ENCODE results near the gene ZNF226.
"Not testable (repeated sequence)": the region's sequence is repeated elsewhere in the genome, so short reads cannot be mapped to it uniquely, and the experiment has no call there.

The ZNF226 gene

GRCh38 chr19:44164673-44165512 lies at the start of gene ZNF226:
Gene ZNF226 (plus strand): TSS chr19:44165100. CDS start chr19:44170081, 4,981 bp downstream.
- Histone ChIP-seq H3K9ac (ENCODE audit: insufficient read length) (peak within 1 kb of the TSS; percentile 82), H3K27ac (peak within 1 kb of the TSS; percentile 57; the same call in 1 of the 2 replicates), H3K4me3 (peak within 1 kb of the TSS; percentile 85), H3K36me3 (ENCODE audit: insufficient read depth, low read length) (peaks cover 34% of the 10 kb centered on the region), H3K9me3 (ENCODE audit: low read depth, low read length) (peaks cover 7% of the 10 kb centered on the region)
- TF ChIP-seq POLR2AphosphoS5 (IDR thresholded peaks at IDR 0.05; ENCODE audit: borderline replicate concordance, low read depth, low read length) (peak; percentile 89), EZH2 (IDR thresholded peaks at IDR 0.05) (no peak), FOXP2 (optimal IDR thresholded peaks at IDR 0.05; ENCODE audit: control extremely low read depth, extremely low read length, insufficient read depth) (no peak)
- peak; percentile 94 for DNase-seq (ENCODE audit: low read depth, low spot score)

GRCh38 chr19:44121162-44121561 lies 43.7 kb upstream of the ZNF226 start:
- H3K4me3 ChIP-seq; H3K27ac ChIP-seq; DNase-seq (ENCODE audit: low read depth, low spot score); H3K9ac ChIP-seq (ENCODE audit: insufficient read length); H3K9me3 ChIP-seq (ENCODE audit: low read depth, low read length): not testable (repeated sequence)
- peaks cover 47% of the 10 kb centered on the region for H3K36me3 ChIP-seq (ENCODE audit: insufficient read depth, low read length)

GRCh38 chr19:44131955-44132354 lies 32.9 kb upstream of the ZNF226 start:
- Histone ChIP-seq H3K27ac (no peak overlapping the region), H3K9me3 (ENCODE audit: low read depth, low read length) (peaks cover 3% of the 10 kb centered on the region; the same call in 1 of the 2 replicates), H3K4me3 (no peak overlapping the region), H3K36me3 (ENCODE audit: insufficient read depth, low read length) (peaks cover 46% of the 10 kb centered on the region), H3K9ac (ENCODE audit: insufficient read length) (no peak overlapping the region)
- no peak for DNase-seq (ENCODE audit: low read depth, low spot score)
- no peak for TF ChIP-seq EZH2 (IDR thresholded peaks at IDR 0.05)
- TF ChIP-seq POLR2AphosphoS5 (IDR thresholded peaks at IDR 0.05; ENCODE audit: borderline replicate concordance, low read depth, low read length), result no peak
- no peak for TF ChIP-seq FOXP2 (optimal IDR thresholded peaks at IDR 0.05; ENCODE audit: control extremely low read depth, extremely low read length, insufficient read depth)

- H3K4me3 ChIP-seq, result peak within 1 kb of the TSS; percentile 95
- peak within 1 kb of the TSS; percentile 52; the same call in 1 of the 2 replicates for H3K27ac ChIP-seq
- peak; percentile 2 for DNase-seq (ENCODE audit: low read depth, low spot score)
- H3K36me3 ChIP-seq (ENCODE audit: insufficient read depth, low read length), result peaks cover 27% of the 10 kb centered on the region
- H3K9ac ChIP-seq (ENCODE audit: insufficient read length), result peak within 1 kb of the TSS; percentile 82
- H3K9me3 ChIP-seq (ENCODE audit: low read depth, low read length), result no peaks in the 10 kb centered on the region
- TF ChIP-seq EZH2 (IDR thresholded peaks at IDR 0.05) (no peak), POLR2AphosphoS5 (IDR thresholded peaks at IDR 0.05; ENCODE audit: borderline replicate concordance, low read depth, low read length) (peak; percentile 83), FOXP2 (optimal IDR thresholded peaks at IDR 0.05; ENCODE audit: control extremely low read depth, extremely low read length, insufficient read depth) (no peak)
These were observed 23.5 kb upstream of the ZNF226 start, which contains the start of gene ZNF234 for GRCh38 chr19:44141191-44142058. Gene ZNF234 (plus strand): TSS chr19:44141554. CDS start chr19:44144633, 3,079 bp downstream.

- Histone ChIP-seq H3K36me3 (ENCODE audit: insufficient read depth, low read length) (peaks cover 31% of the 10 kb centered on the region), H3K9ac (ENCODE audit: insufficient read length) (peak overlapping the region; percentile 82), H3K27ac (no peak overlapping the region), H3K4me3 (peak overlapping the region; percentile 95), H3K9me3 (ENCODE audit: low read depth, low read length) (no peaks in the 10 kb centered on the region)
- TF ChIP-seq FOXP2 (optimal IDR thresholded peaks at IDR 0.05; ENCODE audit: control extremely low read depth, extremely low read length, insufficient read depth) (no peak), POLR2AphosphoS5 (IDR thresholded peaks at IDR 0.05; ENCODE audit: borderline replicate concordance, low read depth, low read length) (no peak), EZH2 (IDR thresholded peaks at IDR 0.05) (no peak)
- DNase-seq (ENCODE audit: low read depth, low spot score), result no peak
These were observed 22.9 kb upstream of the ZNF226 start for GRCh38 chr19:44142059-44142433.

GRCh38 chr19:44149776-44150175 lies 15.1 kb upstream of the ZNF226 start:
- no peak overlapping the region for H3K4me3 ChIP-seq
- TF ChIP-seq EZH2 (IDR thresholded peaks at IDR 0.05) (no peak), FOXP2 (optimal IDR thresholded peaks at IDR 0.05; ENCODE audit: control extremely low read depth, extremely low read length, insufficient read depth) (no peak), POLR2AphosphoS5 (IDR thresholded peaks at IDR 0.05; ENCODE audit: borderline replicate concordance, low read depth, low read length) (no peak)
- no peak overlapping the region for H3K9ac ChIP-seq (ENCODE audit: insufficient read length)
- peaks cover 89% of the 10 kb centered on the region for H3K36me3 ChIP-seq (ENCODE audit: insufficient read depth, low read length)
- H3K9me3 ChIP-seq (ENCODE audit: low read depth, low read length), result no peaks in the 10 kb centered on the region
- DNase-seq (ENCODE audit: low read depth, low spot score), result no peak
- H3K27ac ChIP-seq, result no peak overlapping the region

GRCh38 chr19:44151491-44151890 lies 13.4 kb upstream of the ZNF226 start:
- H3K36me3 ChIP-seq (ENCODE audit: insufficient read depth, low read length), result peaks cover 81% of the 10 kb centered on the region
- no peak for DNase-seq (ENCODE audit: low read depth, low spot score)
- no peak overlapping the region for H3K4me3 ChIP-seq
- TF ChIP-seq EZH2 (IDR thresholded peaks at IDR 0.05), result no peak
- TF ChIP-seq FOXP2 (optimal IDR thresholded peaks at IDR 0.05; ENCODE audit: control extremely low read depth, extremely low read length, insufficient read depth), result no peak
- no peak for TF ChIP-seq POLR2AphosphoS5 (IDR thresholded peaks at IDR 0.05; ENCODE audit: borderline replicate concordance, low read depth, low read length)
- no peak overlapping the region for H3K9ac ChIP-seq (ENCODE audit: insufficient read length)
- H3K9me3 ChIP-seq (ENCODE audit: low read depth, low read length), result peaks cover 8% of the 10 kb centered on the region
- no peak overlapping the region for H3K27ac ChIP-seq

GRCh38 chr19:44156475-44156874 lies 8.4 kb upstream of the ZNF226 start:
- peaks cover 55% of the 10 kb centered on the region for H3K36me3 ChIP-seq (ENCODE audit: insufficient read depth, low read length)
- TF ChIP-seq EZH2 (IDR thresholded peaks at IDR 0.05), result no peak
- TF ChIP-seq POLR2AphosphoS5 (IDR thresholded peaks at IDR 0.05; ENCODE audit: borderline replicate concordance, low read depth, low read length), result no peak
- no peak for TF ChIP-seq FOXP2 (optimal IDR thresholded peaks at IDR 0.05; ENCODE audit: control extremely low read depth, extremely low read length, insufficient read depth)
- H3K27ac ChIP-seq, result no peak overlapping the region

More at GRCh38 chr19:44156475-44156874, 8.4 kb upstream of the ZNF226 start:
- peaks cover 27% of the 10 kb centered on the region for H3K9me3 ChIP-seq (ENCODE audit: low read depth, low read length)
- DNase-seq (ENCODE audit: low read depth, low spot score), result no peak
- no peak overlapping the region for H3K9ac ChIP-seq (ENCODE audit: insufficient read length)
- H3K4me3 ChIP-seq, result no peak overlapping the region

All from SK-N-MC (cell line).